Endometrial microvascular endothelial cells (primary cell): ENCODE data around the gene WDR54. TPM values are rescaled to one million over a fixed set of nuclear protein-coding genes. Genes with fewer than 3 reads are reported as not detected.
"Not testable (repeated sequence)": the region's sequence is repeated elsewhere in the genome, so short reads cannot be mapped to it uniquely, and the experiment has no call there.

Source experiments
- in situ Hi-C: cut with HindIII; loops from 2 replicates; pipeline ENCODE4 v1.10.0; 2017; ENCODE audit warnings: low sequenced_read_pairs, low pct_unique_long_range_greater_than_20kb; ENCODE audit errors: inconsistent ontology term
- total RNA-seq: library from RNA; depleted of rRNA; stranded (reverse); fragments of >200 nt; gene quantifications from one replicate; pipeline ENCODE4 v1.2.3, GENCODE V29; 2015; ENCODE audit errors: inconsistent ontology term

The WDR54 gene
- total RNA-seq, 1 donor from 2014 or later, result 28.4 TPM

- in situ Hi-C loops, result no loop called here
Measured at GRCh38 chr2:74444498-74445318, 23.2 kb downstream of the WDR54 start.

DNA sequence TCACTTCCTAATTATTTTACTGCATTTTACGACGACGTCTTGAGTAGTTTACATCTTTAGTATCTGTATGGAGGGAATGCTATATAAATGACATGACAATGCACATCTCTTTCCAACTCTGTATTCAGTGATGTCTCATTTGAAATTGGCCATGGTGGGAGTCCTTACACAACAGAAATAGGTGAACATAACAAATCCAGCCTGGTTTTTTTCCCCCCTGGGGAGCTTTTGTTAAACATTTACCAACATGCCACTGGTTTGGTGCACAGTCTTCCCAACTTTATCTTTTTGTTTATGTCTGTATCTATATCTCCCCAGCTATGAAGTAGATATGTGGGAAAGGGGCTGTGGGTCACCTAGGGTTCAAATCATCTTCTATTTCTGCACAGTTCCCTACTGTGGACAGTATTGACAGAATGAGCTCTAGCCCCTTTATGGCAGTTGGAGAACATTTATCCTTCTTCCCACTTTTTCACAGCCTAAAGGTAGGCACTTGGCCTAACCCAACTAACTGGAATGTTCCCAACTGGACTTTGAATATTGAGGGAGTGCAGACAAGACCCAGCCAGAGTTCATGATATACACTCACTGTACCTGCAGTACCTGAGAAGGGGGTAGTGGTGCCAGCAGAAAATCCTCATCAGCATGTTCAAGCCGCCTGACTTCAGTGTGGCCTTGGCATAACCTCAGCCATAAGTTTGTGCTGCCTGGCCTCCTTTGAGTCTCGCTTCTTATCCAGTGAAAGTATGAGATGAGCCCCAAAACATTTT is 25.9 kb downstream of the WDR54 start:
- in situ Hi-C loops, result no loop called here

DNA sequence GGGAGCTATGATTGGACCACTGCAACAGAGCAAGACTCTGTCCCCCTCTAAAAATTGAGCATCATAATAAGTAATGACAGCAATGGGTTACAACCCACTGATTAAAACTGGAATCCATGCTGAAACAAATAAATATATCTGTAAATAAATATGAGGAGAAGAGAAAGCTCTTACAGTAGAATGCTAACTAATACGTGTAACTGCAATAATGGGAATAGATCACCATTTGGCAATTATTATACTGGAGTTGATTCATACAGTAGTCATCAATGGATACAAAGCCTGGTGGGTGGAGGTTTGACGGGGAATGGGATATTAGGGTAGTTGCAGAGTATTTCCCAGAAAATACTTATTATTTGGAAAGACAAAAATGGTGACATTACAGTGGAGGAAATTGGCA is 27.2 kb downstream of the WDR54 start:
- in situ Hi-C loops, result no loop called here

- in situ Hi-C loops, result no loop called here
Measured at GRCh38 chr2:74450570-74451190, 29.1 kb downstream of the WDR54 start.

- in situ Hi-C loops, result no loop called here
Measured at GRCh38 chr2:74454654-74455511, 33.4 kb downstream of the WDR54 start, which contains the start of gene INO80B. Gene INO80B (plus strand): TSS chr2:74455087. CDS start chr2:74455117, 30 bp downstream.

DNA sequence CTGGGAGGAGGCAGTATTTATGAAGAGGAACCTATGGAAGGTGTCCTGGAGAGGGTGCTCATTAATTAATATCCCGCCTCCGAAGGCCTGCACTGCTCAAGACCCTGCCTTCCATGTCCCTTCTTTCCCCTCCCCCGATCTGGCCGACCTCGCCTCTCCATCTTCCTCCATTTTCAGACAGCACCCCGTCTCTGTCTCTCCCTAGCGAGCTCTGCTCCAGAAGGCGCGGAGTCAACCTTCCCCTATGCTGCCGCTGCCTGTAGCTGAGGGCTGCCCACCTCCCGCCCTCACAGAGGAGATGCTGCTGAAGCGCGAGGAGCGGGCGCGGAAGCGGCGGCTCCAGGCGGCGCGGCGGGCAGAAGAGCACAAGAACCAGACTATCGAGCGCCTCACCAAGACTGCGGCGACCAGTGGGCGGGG is 35.6 kb downstream of the WDR54 start:
- in situ Hi-C loops, result no loop called here

DNA sequence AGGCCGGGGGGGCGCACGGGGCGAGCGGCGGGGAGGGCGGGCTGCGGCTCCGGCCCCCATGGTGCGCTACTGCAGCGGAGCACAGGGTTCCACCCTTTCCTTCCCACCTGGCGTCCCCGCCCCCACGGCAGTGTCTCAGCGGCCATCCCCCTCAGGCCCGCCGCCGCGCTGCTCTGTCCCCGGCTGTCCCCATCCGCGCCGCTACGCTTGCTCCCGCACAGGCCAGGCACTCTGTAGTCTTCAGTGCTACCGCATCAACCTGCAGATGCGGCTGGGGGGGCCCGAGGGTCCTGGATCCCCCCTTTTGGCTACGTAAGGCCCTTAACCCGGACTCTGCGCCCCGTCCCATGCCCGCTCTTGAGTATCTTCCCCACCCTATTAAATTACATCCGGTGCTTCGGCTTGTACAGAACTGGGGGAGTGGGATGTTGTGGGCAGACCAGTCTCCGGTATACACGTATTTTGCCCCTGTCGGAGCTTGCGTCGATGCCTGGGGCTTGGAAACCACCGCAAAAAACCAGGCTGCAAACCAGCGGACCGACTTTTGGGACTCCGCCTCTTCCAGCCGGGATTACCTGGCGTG is 36.1 kb downstream of the WDR54 start:
- in situ Hi-C loops, result no loop called here

GRCh38 chr2:74458132-74458937 is 36.8 kb downstream of the WDR54 start, which contains the start of gene WBP1:
Gene WBP1 (plus strand): TSS chr2:74458438. CDS start chr2:74458603, 165 bp downstream.
- in situ Hi-C loops, result no loop called here

DNA sequence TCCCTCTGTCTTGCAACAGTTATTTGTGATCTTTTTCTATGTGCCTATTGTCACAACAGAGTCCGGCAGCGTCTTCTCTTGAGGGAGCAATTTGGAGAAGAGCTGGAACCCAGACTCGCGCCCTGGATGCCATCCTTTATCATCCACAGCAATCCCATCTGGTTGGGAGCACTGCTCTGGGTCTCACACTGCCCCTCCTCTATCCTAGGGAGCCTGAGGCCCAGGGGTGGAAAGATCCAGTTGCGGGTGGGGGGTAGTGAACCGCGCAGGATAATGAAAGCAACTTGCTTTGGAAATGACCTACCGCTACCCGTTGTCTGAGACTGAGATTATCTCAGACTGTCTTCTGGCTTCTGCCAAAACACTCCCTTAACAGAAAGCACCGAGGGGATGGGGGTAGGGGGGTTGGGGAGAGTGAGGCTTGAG is 37.4 kb downstream of the WDR54 start:
- in situ Hi-C loops, result no loop called here

GRCh38 chr2:74459503-74460118 is 38.1 kb downstream of the WDR54 start:
- in situ Hi-C loops, result not testable (repeated sequence)

DNA sequence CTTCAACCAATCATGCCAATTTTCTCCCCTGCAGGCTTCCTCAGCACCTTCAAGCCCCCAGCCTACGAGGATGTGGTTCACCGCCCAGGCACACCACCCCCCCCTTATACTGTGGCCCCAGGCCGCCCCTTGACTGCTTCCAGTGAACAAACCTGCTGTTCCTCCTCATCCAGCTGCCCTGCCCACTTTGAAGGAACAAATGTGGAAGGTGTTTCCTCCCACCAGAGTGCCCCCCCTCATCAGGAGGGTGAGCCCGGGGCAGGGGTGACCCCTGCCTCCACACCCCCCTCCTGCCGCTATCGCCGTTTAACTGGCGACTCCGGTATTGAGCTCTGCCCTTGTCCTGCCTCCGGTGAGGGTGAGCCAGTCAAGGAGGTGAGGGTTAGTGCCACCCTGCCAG is 38.7 kb downstream of the WDR54 start:
- in situ Hi-C loops, result not testable (repeated sequence)

DNA sequence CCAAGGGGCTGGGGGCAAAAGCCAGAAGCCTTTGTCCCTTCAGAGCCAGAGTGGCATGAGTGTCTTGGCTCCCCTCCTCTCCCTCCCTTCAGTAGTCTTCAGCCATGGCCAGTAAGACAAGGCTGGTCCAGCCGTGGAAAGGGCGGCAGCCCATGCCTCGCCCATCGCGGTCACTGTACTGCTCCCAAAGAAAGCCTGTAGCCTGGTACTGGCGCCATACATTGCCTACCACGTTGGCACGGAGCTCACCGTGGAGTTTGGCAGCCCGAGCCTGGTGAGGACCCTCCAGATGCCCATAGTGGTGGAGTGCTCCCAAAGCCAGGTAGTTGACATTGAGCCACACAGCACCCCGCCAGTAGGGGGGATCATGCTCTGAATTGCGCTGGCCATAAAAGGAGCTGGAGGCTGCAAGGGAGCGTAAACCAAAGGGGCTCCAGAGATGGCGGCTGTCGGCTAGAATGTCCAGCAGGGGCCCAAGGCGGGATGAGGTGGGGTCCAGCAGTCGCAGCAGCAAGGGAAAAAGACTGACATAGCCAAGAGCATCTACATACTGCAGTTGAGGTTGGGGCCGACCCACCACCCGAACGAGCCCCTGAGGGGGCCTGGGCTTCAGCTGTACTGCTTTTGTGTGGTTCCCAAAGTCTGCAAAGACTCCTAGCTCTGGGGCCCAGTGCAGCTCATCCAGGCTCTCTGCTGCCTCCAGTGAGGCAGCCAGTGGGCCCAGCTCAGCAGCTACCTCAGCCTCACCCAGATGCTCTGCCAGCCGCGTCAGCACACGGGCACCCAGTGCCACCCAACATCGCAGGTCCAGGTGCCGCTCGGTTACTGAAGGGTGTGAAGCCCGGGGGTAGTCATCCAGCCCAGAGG is 39.9 kb downstream of the WDR54 start:
- in situ Hi-C loops, result no loop called here

DNA sequence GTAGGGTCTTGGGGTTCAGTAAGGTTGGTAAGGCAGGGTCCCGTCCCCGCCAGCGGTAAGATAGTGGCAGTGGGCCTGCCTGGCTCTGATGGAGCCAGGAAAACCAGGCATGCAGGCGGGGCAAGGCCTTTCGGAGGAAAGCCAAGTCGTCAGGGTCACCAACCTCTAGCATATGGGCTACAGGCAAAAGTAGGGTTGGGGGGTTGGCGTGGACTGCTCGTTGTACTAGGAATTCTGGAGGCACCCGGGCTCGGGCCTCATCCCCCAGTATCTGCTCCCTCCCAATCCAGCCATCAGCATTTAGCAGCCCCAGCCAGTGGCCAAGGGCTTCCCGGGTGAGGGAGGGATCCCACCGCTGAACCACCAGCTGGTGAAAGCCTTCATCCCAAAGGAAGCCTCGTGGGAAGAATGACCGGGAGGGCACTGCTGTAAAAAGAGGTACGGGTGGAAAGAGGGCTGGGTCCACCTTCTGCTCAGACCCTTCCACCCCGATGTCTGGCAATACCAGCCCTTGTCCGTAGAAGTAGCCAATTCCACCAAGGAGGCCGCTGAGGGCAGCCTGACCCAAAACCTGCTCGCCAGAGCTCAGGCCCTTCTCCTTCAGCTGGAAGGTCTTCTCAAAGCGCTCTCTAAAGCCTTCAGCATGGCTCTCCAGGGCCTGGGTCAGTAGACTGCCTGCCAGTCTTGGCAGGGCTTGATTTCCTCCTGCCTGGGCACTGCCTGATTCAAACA is 40.7 kb downstream of the WDR54 start:
- in situ Hi-C loops, result no loop called here

- in situ Hi-C loops, result no loop called here
Measured at GRCh38 chr2:74462786-74463105, 41.2 kb downstream of the WDR54 start.

GRCh38 chr2:74464406-74464805 is 42.9 kb downstream of the WDR54 start:
- in situ Hi-C loops, result no loop called here

DNA sequence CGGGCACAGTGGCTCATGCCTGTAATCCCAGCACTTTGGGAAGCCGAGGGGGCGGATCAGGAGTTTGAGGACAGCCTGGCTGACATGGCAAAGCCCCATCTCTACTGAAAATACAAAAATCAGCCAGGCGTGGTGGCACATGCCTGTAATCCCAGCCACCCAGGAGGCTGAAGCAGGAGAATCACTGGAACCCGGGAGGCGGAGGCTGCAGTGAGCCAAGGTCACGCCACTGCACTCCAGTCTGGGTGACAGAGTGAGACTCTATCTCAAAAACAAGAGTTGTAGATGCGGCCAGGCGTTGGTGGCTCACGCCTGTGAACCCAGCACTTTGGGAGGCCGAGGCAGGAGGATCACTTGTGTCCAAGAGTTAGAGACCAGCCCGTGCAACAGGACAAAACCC is 49.2 kb downstream of the WDR54 start:
- in situ Hi-C loops, result not testable (repeated sequence)
